K562 (cell line): Measurements from ENCODE around the gene ELOVL1. TPM values are rescaled to one million over a fixed set of nuclear protein-coding genes. Genes with fewer than 3 reads are reported as not detected.

Source experiments
- ATF6 ChIP-seq: sonication (generic); formaldehyde crosslinking; IDR thresholded peaks from 2 replicates; pipeline ENCODE4 v1.4.0; 2020; ENCODE audit warnings: mild to moderate bottlenecking, missing genetic modification reagents
- ATF7 ChIP-seq: fragments of 450-650 bp; IDR thresholded peaks from 2 replicates; pipeline ENCODE4 v1.7.1; 2014; ENCODE audit warnings: mild to moderate bottlenecking, moderate library complexity
- CBX5 ChIP-seq: IDR thresholded peaks from 2 replicates; pipeline ENCODE4 v1.6.1; 2014; ENCODE audit warnings: low read depth, borderline replicate concordance
- E2F1 ChIP-seq: sonication (generic); formaldehyde crosslinking; IDR thresholded peaks from 2 replicates; pipeline ENCODE4 v1.8.1; 2023; ENCODE audit warnings: mild to moderate bottlenecking, missing genetic modification reagents, moderate library complexity
- E4F1 ChIP-seq: fragments of 250-450 bp; sonication (Bioruptor Pico); IDR thresholded peaks from 2 replicates; pipeline ENCODE4 v1.5.0; 2021; ENCODE audit warnings: mild to moderate bottlenecking, borderline replicate concordance
- HNRNPL ChIP-seq: fragments of 200-400 bp; formaldehyde crosslinking; IDR thresholded peaks from 2 replicates; pipeline ENCODE4 v1.6.1; 2017; ENCODE audit warnings: low read depth, mild to moderate bottlenecking, low read length
- NCOA6 ChIP-seq: fragments of 450-650 bp; IDR thresholded peaks from 2 replicates; pipeline ENCODE4 v1.6.1; 2017; ENCODE audit warnings: mild to moderate bottlenecking
- NKRF ChIP-seq: fragments of 450-650 bp; IDR thresholded peaks from 2 replicates; pipeline ENCODE4 v1.6.1; 2016; ENCODE audit warnings: borderline replicate concordance
- PHF8 ChIP-seq: fragments of 200-600 bp; sonication (generic); IDR thresholded peaks from 2 replicates; pipeline ENCODE4 v1.6.1; 2012; ENCODE audit warnings: mixed run types, mild to moderate bottlenecking, inconsistent platforms, low read length, moderate library complexity, borderline replicate concordance
- PTBP1 ChIP-seq: fragments of 200-400 bp; formaldehyde crosslinking; IDR thresholded peaks from 2 replicates; pipeline ENCODE4 v1.6.1; 2017; ENCODE audit warnings: low read depth, low read length
- RUNX1 ChIP-seq: sonication (generic); IDR thresholded peaks from 2 replicates; pipeline ENCODE4 v1.6.1; 2016; ENCODE audit warnings: antibody characterized with exemption, low read depth
- SNRNP70 ChIP-seq: fragments of 200-400 bp; formaldehyde crosslinking; optimal IDR thresholded peaks from 2 replicates; pipeline ENCODE3; 2017; ENCODE audit warnings: low read depth, low read length
- TCF7 ChIP-seq: sonication (generic); IDR thresholded peaks from 2 replicates; pipeline ENCODE4 v1.6.1; 2016; ENCODE audit warnings: antibody characterized with exemption, borderline replicate concordance
- THAP7 ChIP-seq: fragments of 250-450 bp; sonication (Bioruptor Pico); IDR thresholded peaks from 2 replicates; pipeline ENCODE4 v1.5.0; 2021
- ZNF512 ChIP-seq: IDR thresholded peaks from 2 replicates; pipeline ENCODE4 v1.6.1; 2016; ENCODE audit warnings: missing genetic modification characterization, missing compliant biosample characterization
- ZNF583 ChIP-seq: fragments of 250-450 bp; sonication (Bioruptor Pico); IDR thresholded peaks from 2 replicates; pipeline ENCODE4 v1.4.0; 2020
- ZNF77 ChIP-seq: fragments of 250-450 bp; sonication (Bioruptor Pico); IDR thresholded peaks from 2 replicates; pipeline ENCODE4 v1.5.0; 2020
- polyA plus RNA-seq, 8 experiments: library from polyadenylated mRNA; depleted of rRNA in 4 of 8; stranded (reverse) in 5 of 8; unstranded in 3 of 8; fragments of >200 nt; fragmentation: Nextera tagmentation in 2 of 8; fragmentation: Illumina TruSeq in 1 of 8; extraction: Ambion mirVana in 2 of 8; extraction: Trizol in 1 of 8; gene quantifications; 2 replicates each; pipeline versions ENCODE4 v1.2.1 to v1.2.3, GENCODE V29; 2011 to 2014; ENCODE audit warnings: inconsistent platforms in 1 of 8, missing spikeins in 1 of 8
- total RNA-seq, 7 experiments: library from RNA; depleted of rRNA in 6 of 7; stranded (reverse); fragments of >200 nt in 6 of 7; fragmentation: Illumina TruSeq in 2 of 7; extraction: Trizol in 2 of 7; gene quantifications; 2 replicates each; pipeline versions ENCODE4 v1.2.1 to v1.2.3, GENCODE V29; 2011 to 2021; ENCODE audit warnings: low replicate concordance in 1 of 7

ELOVL1 gene
- total and polyA plus RNA-seq, 9 of the 15 experiments (the other 6 are each of a cell fraction or from before 2014, with no cell fraction given): 51.0 to 157 (median 70.3) TPM

GRCh38 chr1:43358746-43359693 lies 8.8 kb downstream of the ELOVL1 start, which contains the start of gene CDC20 (continued):
- no peak for TF ChIP-seq ZNF77
- TF ChIP-seq PTBP1: no peak
- no peak for TF ChIP-seq ZNF583
- peak; percentile 71; the same call in 1 of the 2 replicates for TF ChIP-seq PHF8
- TF ChIP-seq CBX5: no peak
- TF ChIP-seq TCF7: peak; percentile 72; the same call in 1 of the 2 replicates
- no peak; the same call in 1 of the 2 replicates for TF ChIP-seq ATF7
- TF ChIP-seq NKRF: peak; percentile 91; the same call in 1 of the 2 replicates
- TF ChIP-seq RUNX1: no peak
- TF ChIP-seq NCOA6: no peak
- TF ChIP-seq E2F1: no peak
- no peak for TF ChIP-seq ZNF512 (tag)
- no peak for TF ChIP-seq SNRNP70
- TF ChIP-seq THAP7 (CRISPR knock-in tag): no peak
- no peak; the same call in 1 of the 2 replicates for TF ChIP-seq ATF6 (CRISPR knock-in tag)
- peak; percentile 66 for TF ChIP-seq HNRNPL
- no peak for TF ChIP-seq E4F1
